Pulmonary artery endothelial cell (primary cell): ENCODE data around the gene JADE2. TPM values are rescaled to one million over a fixed set of nuclear protein-coding genes. Genes with fewer than 3 reads are reported as not detected.

Experiments
- DNase-seq: peaks from one replicate; pipeline ENCODE4 v3.0.0-alpha.2; 2011; ENCODE audit warnings: low read depth, low spot score
- total RNA-seq: library from RNA; depleted of rRNA; stranded (reverse); fragments of >200 nt; gene quantifications from 2 replicates; pipeline ENCODE4 v1.2.3, GENCODE V29; 2014

The JADE2 gene
- total RNA-seq, 1 donor from 2014 or later: 23.7 TPM

GRCh38 chr5:134529460-134529859 lies 4.0 kb downstream of the JADE2 start:
- DNase-seq: no peak

GRCh38 chr5:134530301-134531077 lies 5.0 kb downstream of the JADE2 start:
- no peak for DNase-seq

GRCh38 chr5:134533115-134533815 lies 7.8 kb downstream of the JADE2 start:
- DNase-seq: no peak

GRCh38 chr5:134534058-134534725 lies 8.7 kb downstream of the JADE2 start:
- DNase-seq: no peak

GRCh38 chr5:134534726-134535110 lies 9.2 kb downstream of the JADE2 start:
- no peak for DNase-seq

- DNase-seq: no peak
Observed at GRCh38 chr5:134536876-134537275, 11.4 kb downstream of the JADE2 start.

- DNase-seq: no peak
Observed at GRCh38 chr5:134537297-134537696, 11.8 kb downstream of the JADE2 start.

- no peak for DNase-seq
Observed at GRCh38 chr5:134538296-134538695, 12.8 kb downstream of the JADE2 start.

- no peak for DNase-seq
Observed at GRCh38 chr5:134539732-134540131, 14.3 kb downstream of the JADE2 start.

- DNase-seq: no peak
Observed at GRCh38 chr5:134540747-134541733, 15.6 kb downstream of the JADE2 start.

- DNase-seq: no peak
Observed at GRCh38 chr5:134541736-134542376, 16.4 kb downstream of the JADE2 start.

- no peak for DNase-seq
Observed at GRCh38 chr5:134543820-134544614, 18.5 kb downstream of the JADE2 start.

- DNase-seq: no peak
Observed at GRCh38 chr5:134545070-134545868, 19.8 kb downstream of the JADE2 start.

- DNase-seq: no peak
Observed at GRCh38 chr5:134547066-134547465, 21.6 kb downstream of the JADE2 start.

GRCh38 chr5:134547579-134547978 lies 22.1 kb downstream of the JADE2 start:
- no peak for DNase-seq

- DNase-seq: no peak
Observed at GRCh38 chr5:134547999-134548658, 22.7 kb downstream of the JADE2 start.

- no peak for DNase-seq
Observed at GRCh38 chr5:134549714-134550113, 24.2 kb downstream of the JADE2 start.
